Effector memory CD8-positive, alpha-beta T cell (primary cell): ENCODE data around the gene FUBP3.

Experiments
- ATAC-seq: fragments of 150-1000 bp; cut with Tn5 transposase; replicated peaks from 2 replicates; pipeline ENCODE4 v1.10.0; 2021; ENCODE audit warnings: mild to moderate bottlenecking, moderate library complexity
- DNase-seq, 3 experiments: peaks; one replicate each; pipeline ENCODE4 v3.0.0; 2021
- H3K27ac Mint-ChIP-seq, 2 donors: one replicate each; pipeline ENCODE4 v1.8.0; 2022; ENCODE audit warnings: mild to moderate bottlenecking in 2 of 2, mixed read lengths in 2 of 2, moderate library complexity in 2 of 2
- H3K27me3 Mint-ChIP-seq, 2 donors: one replicate each; pipeline ENCODE4 v1.8.0; 2022; ENCODE audit warnings: mixed read lengths in 2 of 2
- H3K36me3 Mint-ChIP-seq: one replicate; pipeline ENCODE4 v1.8.0; 2022; ENCODE audit warnings: mild to moderate bottlenecking, moderate library complexity, mixed read lengths; ENCODE audit not compliant: insufficient read depth
- H3K4me1 Mint-ChIP-seq, 2 donors: one replicate each; pipeline ENCODE4 v1.8.0; 2022; ENCODE audit warnings: low read depth in 2 of 2, mixed read lengths in 2 of 2
- H3K4me3 Mint-ChIP-seq, 2 donors: one replicate each; pipeline ENCODE4 v1.8.0; 2022; ENCODE audit warnings: mild to moderate bottlenecking in 2 of 2, mixed read lengths in 2 of 2, moderate library complexity in 2 of 2
- H3K9me3 Mint-ChIP-seq, 2 donors: one replicate each; pipeline ENCODE4 v1.8.0; 2022; ENCODE audit warnings: mixed read lengths in 2 of 2
- total RNA-seq, 9 experiments: gene quantifications; one replicate each; lab custom pipeline; 2026; lab: John Stamatoyannopoulos, UW

Gene FUBP3
- 48.4 to 76.6 (median 64.4) reads per million in 9 experiments for total RNA-seq

- peak; percentile 82 for ATAC-seq
- peaks cover 30 to 34% of the 10 kb centered on the region in 2 donors for H3K4me1 Mint-ChIP-seq
- peak within 1 kb of the TSS; percentile 90 for H3K4me3 Mint-ChIP-seq
- DNase-seq: peak; percentile 68 to 78 (median 74)
- no peaks in the 10 kb centered on the region for H3K36me3 Mint-ChIP-seq
- peak within 1 kb of the TSS; percentile 84 to 93 for H3K27ac Mint-ChIP-seq
- H3K9me3 Mint-ChIP-seq: no peaks in the 10 kb centered on the region
- no peaks in the 10 kb centered on the region for H3K27me3 Mint-ChIP-seq
Observed at GRCh38 chr9:130578865-130579737, at the start of gene FUBP3. FUBP3 (plus strand) TSS chr9:130579577; CDS start chr9:130579681, 104 bp downstream.

GRCh38 chr9:130530938-130531337 lies 48.4 kb upstream of the FUBP3 start:
- H3K27me3 Mint-ChIP-seq: peaks cover 39 to 63% of the 10 kb centered on the region in 2 donors
- H3K36me3 Mint-ChIP-seq: peaks cover 3% of the 10 kb centered on the region
- H3K27ac Mint-ChIP-seq: no peak overlapping the region
- H3K4me1 Mint-ChIP-seq: peaks cover 4 to 9% of the 10 kb centered on the region in 2 donors
- ATAC-seq: no peak
- H3K9me3 Mint-ChIP-seq: no peaks in the 10 kb centered on the region
- DNase-seq: no peak
- no peak overlapping the region for H3K4me3 Mint-ChIP-seq

- ATAC-seq: no peak
- Mint-ChIP-seq H3K9me3 (no peaks in the 10 kb centered on the region), H3K36me3 (peaks cover 3% of the 10 kb centered on the region), H3K27me3 (peaks cover 43 to 63% of the 10 kb centered on the region in 2 donors), H3K27ac (no peak overlapping the region), H3K4me3 (no peak overlapping the region), H3K4me1 (peaks cover 5 to 9% of the 10 kb centered on the region in 2 donors)
- no peak for DNase-seq
Observed at GRCh38 chr9:130531670-130532069, 47.7 kb upstream of the FUBP3 start.

- Mint-ChIP-seq H3K9me3 (no peaks in the 10 kb centered on the region), H3K36me3 (peaks cover 3% of the 10 kb centered on the region), H3K4me3 (no peak overlapping the region), H3K4me1 (peaks cover 8 to 10% of the 10 kb centered on the region in 2 donors), H3K27ac (no peak overlapping the region), H3K27me3 (peaks cover 43 to 63% of the 10 kb centered on the region in 2 donors)
- DNase-seq (no peak), ATAC-seq (no peak)
Observed at GRCh38 chr9:130532426-130533080, 46.8 kb upstream of the FUBP3 start.

- DNase-seq: no peak
- Mint-ChIP-seq H3K27ac (no peak overlapping the region), H3K4me1 (peaks cover 12 to 13% of the 10 kb centered on the region in 2 donors), H3K9me3 (no peaks in the 10 kb centered on the region), H3K36me3 (peaks cover 3% of the 10 kb centered on the region), H3K27me3 (peaks cover 77 to 86% of the 10 kb centered on the region in 2 donors), H3K4me3 (no peak overlapping the region)
- ATAC-seq: no peak
Observed at GRCh38 chr9:130535818-130536521, 43.4 kb upstream of the FUBP3 start.

GRCh38 chr9:130536701-130537107 lies 42.7 kb upstream of the FUBP3 start:
- Mint-ChIP-seq H3K4me1 (peaks cover 12 to 13% of the 10 kb centered on the region in 2 donors), H3K4me3 (peak overlapping the region in 1 of 2 donors; percentile 29), H3K36me3 (peaks cover 3% of the 10 kb centered on the region), H3K27me3 (peaks cover 82 to 91% of the 10 kb centered on the region in 2 donors), H3K27ac (peak overlapping the region in 1 of 2 donors; percentile 76), H3K9me3 (no peaks in the 10 kb centered on the region)
- ATAC-seq (no peak), DNase-seq (no peak)

GRCh38 chr9:130537346-130538050 lies 41.9 kb upstream of the FUBP3 start:
- Mint-ChIP-seq H3K27ac (no peak overlapping the region), H3K4me3 (no peak overlapping the region), H3K9me3 (no peaks in the 10 kb centered on the region), H3K27me3 (peaks cover 82 to 94% of the 10 kb centered on the region in 2 donors), H3K36me3 (peaks cover under 1% of the 10 kb centered on the region), H3K4me1 (peaks cover 12 to 13% of the 10 kb centered on the region in 2 donors)
- ATAC-seq: no peak
- no peak for DNase-seq

GRCh38 chr9:130539420-130540223 lies 39.8 kb upstream of the FUBP3 start:
- ATAC-seq (no peak), DNase-seq (no peak)
- peaks cover 12 to 13% of the 10 kb centered on the region in 2 donors for H3K4me1 Mint-ChIP-seq
- H3K27ac Mint-ChIP-seq: no peak overlapping the region
- no peak overlapping the region for H3K4me3 Mint-ChIP-seq
- H3K9me3 Mint-ChIP-seq: no peaks in the 10 kb centered on the region
- H3K27me3 Mint-ChIP-seq: peaks cover 85 to 92% of the 10 kb centered on the region in 2 donors
- H3K36me3 Mint-ChIP-seq: no peaks in the 10 kb centered on the region

- Mint-ChIP-seq H3K27ac (no peak overlapping the region), H3K4me3 (no peak overlapping the region), H3K9me3 (no peaks in the 10 kb centered on the region), H3K4me1 (peaks cover 8 to 9% of the 10 kb centered on the region in 2 donors), H3K27me3 (peaks cover 68 to 80% of the 10 kb centered on the region in 2 donors), H3K36me3 (no peaks in the 10 kb centered on the region)
- DNase-seq (no peak), ATAC-seq (no peak)
Observed at GRCh38 chr9:130541533-130541932, 37.8 kb upstream of the FUBP3 start.

- H3K9me3 Mint-ChIP-seq: no peaks in the 10 kb centered on the region
- peaks cover 63 to 75% of the 10 kb centered on the region in 2 donors for H3K27me3 Mint-ChIP-seq
Observed at GRCh38 chr9:130542038-130542437, 37.3 kb upstream of the FUBP3 start.

GRCh38 chr9:130542457-130543228 lies 36.7 kb upstream of the FUBP3 start:
- Mint-ChIP-seq H3K4me1 (peaks cover 4 to 5% of the 10 kb centered on the region in 2 donors), H3K9me3 (no peaks in the 10 kb centered on the region), H3K27me3 (peaks cover 59 to 69% of the 10 kb centered on the region in 2 donors), H3K27ac (no peak overlapping the region), H3K4me3 (no peak overlapping the region), H3K36me3 (no peaks in the 10 kb centered on the region)
- ATAC-seq: no peak
- DNase-seq: no peak

More at GRCh38 chr9:130542038-130542437, 37.3 kb upstream of the FUBP3 start:
- no peaks in the 10 kb centered on the region for H3K36me3 Mint-ChIP-seq
- DNase-seq (no peak), ATAC-seq (no peak)
- peaks cover 7% of the 10 kb centered on the region in 2 donors for H3K4me1 Mint-ChIP-seq
- H3K4me3 Mint-ChIP-seq: no peak overlapping the region
- no peak overlapping the region for H3K27ac Mint-ChIP-seq
